K562 (cell line): ENCODE measurements around the gene SGCG. TPM values are rescaled to one million over a fixed set of nuclear protein-coding genes. Genes with fewer than 3 reads are reported as not detected.

Source experiments
- ATAC-seq: fragments of 200-7000 bp; cut with Tn5 transposase; 3 replicates; pipeline ENCODE4 v1.9.1; 2020; ENCODE audit warnings: moderate library complexity
- BruUV-seq: library from RNA; stranded (reverse); fragments of 400-500 nt; replicated peaks from 2 replicates; lab custom pipeline; 2021; lab: Mats Ljungman, UMichigan
- CTCF ChIA-PET: fragments of 300-600 bp; formaldehyde crosslinking; extraction: SDS; loops from one replicate; lab custom pipeline; 2021; ENCODE audit warnings: low intra/inter-chr PET ratio; lab: Yijun Ruan, JAX
- POLR2A ChIA-PET: fragments of 300-600, 350-650 bp; sonication (Branson Sonifier 250); formaldehyde crosslinking; extraction: SDS; loops from one replicate; lab custom pipeline; 2021; ENCODE audit warnings: antibody characterized with exemption, inconsistent platforms; lab: Yijun Ruan, JAX
- DNase-seq, 4 experiments: peaks; one replicate each; pipeline versions ENCODE4 v3.0.0 to v3.0.0-alpha.2; 2011 to 2018; ENCODE audit warnings: low spot score in 3 of 4, mixed read lengths in 3 of 4; ENCODE audit errors: extremely low read depth in 1 of 4
- FAIRE-seq: peaks from 2 replicates; lab custom pipeline; 2011; peaks lifted over from hg19 to GRCh38; lab: Jason Lieb, UNC
- H2AFZ ChIP-seq: 2 replicates; pipeline ENCODE4 v1.6.0; 2011; ENCODE audit warnings: low read depth, low read length, control low read depth, inconsistent platforms
- H3K27ac ChIP-seq: fragments of 200-600 bp; 3 replicates; pipeline ENCODE4 v1.8.0; 2011; ENCODE audit warnings: low read depth, mild to moderate bottlenecking, control low read depth, inconsistent platforms, low read length, moderate library complexity, mixed read lengths; ENCODE audit errors: extremely low read depth
- H3K27me3 ChIP-seq, 2 experiments: fragments of 300-600 bp in 1 of 2; 2 replicates in 1 of 2; 3 replicates in 1 of 2; pipeline versions ENCODE4 v1.6.0 to v1.8.0; 2011; ENCODE audit warnings: inconsistent platforms in 2 of 2, low read length in 2 of 2, mild to moderate bottlenecking in 1 of 2, mixed read lengths in 1 of 2, moderate library complexity in 1 of 2; ENCODE audit not compliant: control insufficient read depth in 2 of 2, insufficient read depth in 2 of 2
- H3K36me3 ChIP-seq: fragments of 300-600 bp; 3 replicates; pipeline ENCODE4 v1.8.0; 2011; ENCODE audit warnings: mild to moderate bottlenecking, low read length, inconsistent platforms; ENCODE audit not compliant: control insufficient read depth, insufficient read depth
- H3K4me1 ChIP-seq, 2 experiments: fragments of 200-600 bp in 1 of 2; replicated peaks in 1 of 2; 2 replicates in 1 of 2; 3 replicates in 1 of 2; pipeline versions ENCODE4 v1.5.1 to v1.8.0; 2011; ENCODE audit warnings: inconsistent platforms in 2 of 2, low read length in 2 of 2, mild to moderate bottlenecking in 1 of 2, mixed read lengths in 1 of 2, moderate library complexity in 1 of 2; ENCODE audit not compliant: control insufficient read depth in 2 of 2, insufficient read depth in 2 of 2
- H3K4me2 ChIP-seq: 2 replicates; pipeline ENCODE4 v1.6.1; 2011; ENCODE audit warnings: low read length, control low read depth, inconsistent platforms, mixed read lengths; ENCODE audit not compliant: insufficient read depth
- H3K4me3 ChIP-seq: fragments of 200-600 bp; sonication (generic), shearing (Covaris generic); 2 replicates; pipeline ENCODE4 v1.5.1; 2016; ENCODE audit warnings: control low read depth, inconsistent platforms
- H3K79me2 ChIP-seq: fragments of 200-600 bp; 3 replicates; pipeline ENCODE4 v1.8.0; 2011; ENCODE audit warnings: low read length, inconsistent platforms; ENCODE audit not compliant: control insufficient read depth, insufficient read depth
- H3K9ac ChIP-seq, 2 experiments: 2 replicates each; pipeline versions ENCODE4 v1.6.0 to v1.6.1; 2011; ENCODE audit warnings: low read depth in 2 of 2, low read length in 2 of 2, control low read depth in 1 of 2, inconsistent platforms in 1 of 2, mild to moderate bottlenecking in 1 of 2, mixed read lengths in 1 of 2; ENCODE audit not compliant: insufficient read depth in 1 of 2
- H3K9me1 ChIP-seq: one replicate; pipeline ENCODE4 v1.6.0; 2011; ENCODE audit warnings: inconsistent platforms, mild to moderate bottlenecking, low read length, moderate library complexity; ENCODE audit not compliant: control insufficient read depth, insufficient read depth
- H3K9me3 ChIP-seq: replicated peaks from 2 replicates; pipeline ENCODE4 v1.5.1; 2011; ENCODE audit warnings: low read depth, low read length, inconsistent platforms; ENCODE audit not compliant: control insufficient read depth, insufficient read depth
- H4K20me1 ChIP-seq: replicated peaks from 2 replicates; pipeline ENCODE4 v1.6.1; 2011; ENCODE audit warnings: low read length, inconsistent platforms, mixed read lengths; ENCODE audit not compliant: control insufficient read depth, insufficient read depth
- ELK3 ChIP-seq: fragments of 450-650 bp; formaldehyde crosslinking; IDR thresholded peaks from 2 replicates; pipeline ENCODE4 v1.4.0; 2020; ENCODE audit warnings: mild to moderate bottlenecking
- GMEB1 ChIP-seq: fragments of 250-450 bp; sonication (Bioruptor Pico); IDR thresholded peaks from 2 replicates; pipeline ENCODE4 v1.4.0; 2020; ENCODE audit warnings: mild to moderate bottlenecking
- HBP1 ChIP-seq: fragments of 450-650 bp; formaldehyde crosslinking; IDR thresholded peaks from 2 replicates; pipeline ENCODE4 v1.4.0; 2022; ENCODE audit warnings: missing genetic modification characterization
- TAL1 ChIP-seq: fragments of 450-650 bp; IDR thresholded peaks from 2 replicates; pipeline ENCODE4 v1.6.1; 2016; ENCODE audit warnings: mild to moderate bottlenecking
- WGBS: fragments of 100-300 bp; shearing (Covaris generic); methylation state at CpG from one replicate; pipeline ENCODE4 v1.1.6; 2016; ENCODE audit warnings: low coverage, mixed read lengths; ENCODE audit not compliant: insufficient coverage; ENCODE audit errors: missing lambda C conversion rate; 5-methylcytosine and 5-hydroxymethylcytosine counted together
- in situ Hi-C: fragments of 300-500 bp; cut with MboI; formaldehyde crosslinking; loops from 4 replicates; pipeline ENCODE4 v1.15.0; 2018; ENCODE audit warnings: inconsistent platforms, mixed read lengths
- intact Hi-C: fragments of 100-400 bp; cut with micrococcal nuclease; formaldehyde crosslinking; loops from 2 replicates; pipeline ENCODE4 v1.14.2; 2022
- polyA plus RNA-seq, 8 experiments: library from polyadenylated mRNA; depleted of rRNA in 4 of 8; stranded (reverse) in 5 of 8; unstranded in 3 of 8; fragments of >200 nt; fragmentation: Nextera tagmentation in 2 of 8; fragmentation: Illumina TruSeq in 1 of 8; extraction: Ambion mirVana in 2 of 8; extraction: Trizol in 1 of 8; gene quantifications; 2 replicates each; pipeline versions ENCODE4 v1.2.1 to v1.2.3, GENCODE V29; 2011 to 2014; ENCODE audit warnings: inconsistent platforms in 1 of 8, missing spikeins in 1 of 8
- total RNA-seq, 7 experiments: library from RNA; depleted of rRNA in 6 of 7; stranded (reverse); fragments of >200 nt in 6 of 7; fragmentation: Illumina TruSeq in 2 of 7; extraction: Trizol in 2 of 7; gene quantifications; 2 replicates each; pipeline versions ENCODE4 v1.2.1 to v1.2.3, GENCODE V29; 2011 to 2021; ENCODE audit warnings: low replicate concordance in 1 of 7

SGCG gene
- total and polyA plus RNA-seq, 9 of the 15 experiments (the other 6 are each of a cell fraction or from before 2014, with no cell fraction given) = 0.04 to 0.44 (median 0.34) TPM

GRCh38 chr13:23147827-23148226 lies 33.0 kb upstream of the SGCG start:
- WGBS = 5% methylated on average over 9 of the region's 10 CpGs
- no peak for FAIRE-seq
- no peak for TF ChIP-seq GMEB1 (CRISPR knock-in tag)
- TF ChIP-seq HBP1 (CRISPR knock-in tag) = no peak
- no peak for TF ChIP-seq ELK3 (CRISPR knock-in tag)
- TF ChIP-seq TAL1 = no peak
- Histone ChIP-seq H3K36me3 (no peaks in the 10 kb centered on the region), H2AFZ (no peak overlapping the region), H3K9me1 (no peaks in the 10 kb centered on the region), H3K27ac (no peak overlapping the region), H3K4me1 (no peaks in the 10 kb centered on the region), H4K20me1 (no peaks in the 10 kb centered on the region), H3K9ac (no peak overlapping the region), H3K4me2 (no peak overlapping the region), H3K9me3 (no peaks in the 10 kb centered on the region), H3K4me3 (no peak overlapping the region), H3K79me2 (no peaks in the 10 kb centered on the region), H3K27me3 (peaks cover 0 to 4% of the 10 kb centered on the region in 2 experiments; a peak in 1 of 5 replicates)
- no TSS peak for BruUV-seq
- intact Hi-C loops = no loop called here
- no peak for ATAC-seq
- DNase-seq = no peak
- CTCF ChIA-PET = no interaction called here
- POLR2A ChIA-PET = no interaction called here
- in situ Hi-C loops = no loop called here
